Loucy (cell line): ENCODE data around the gene RFNG.

Experiments
- H2AFZ ChIP-seq: fragments of 200-600 bp; sonication (generic); 2 replicates; pipeline ENCODE4 v1.6.0; 2016; ENCODE audit warnings: antibody characterized with exemption, mild to moderate bottlenecking, low read length, moderate library complexity
- H3F3A ChIP-seq: fragments of 200-600 bp; 2 replicates; pipeline ENCODE4 v1.6.0; 2016; ENCODE audit warnings: antibody characterized with exemption, low read depth, mild to moderate bottlenecking
- H3K27me3 ChIP-seq: fragments of 200-600 bp; sonication (generic); 2 replicates; pipeline ENCODE4 v1.6.1; 2014; ENCODE audit warnings: low read length, mild to moderate bottlenecking; ENCODE audit not compliant: insufficient read depth, poor library complexity, severe bottlenecking
- H3K36me3 ChIP-seq: fragments of 200-600 bp; sonication (generic); 2 replicates; pipeline ENCODE4 v1.6.1; 2016; ENCODE audit warnings: low read length; ENCODE audit not compliant: insufficient read depth
- H3K4me1 ChIP-seq: fragments of 200-600 bp; sonication (generic); 2 replicates; pipeline ENCODE4 v1.5.1; 2014; ENCODE audit warnings: low read length, mild to moderate bottlenecking; ENCODE audit not compliant: insufficient read depth, poor library complexity, severe bottlenecking
- H3K4me2 ChIP-seq: fragments of 200-600 bp; sonication (generic); 2 replicates; pipeline ENCODE4 v1.6.0; 2014; ENCODE audit warnings: antibody characterized with exemption, low read length, low read depth, mild to moderate bottlenecking; ENCODE audit not compliant: poor library complexity, severe bottlenecking
- H3K4me3 ChIP-seq: fragments of 200-600 bp; sonication (generic); 2 replicates; pipeline ENCODE4 v1.5.1; 2014; ENCODE audit warnings: low read length, mild to moderate bottlenecking, mixed read lengths; ENCODE audit not compliant: poor library complexity, severe bottlenecking
- H3K79me2 ChIP-seq: fragments of 200-600 bp; sonication (generic); 2 replicates; pipeline ENCODE4 v1.6.1; 2014; ENCODE audit warnings: low read length; ENCODE audit not compliant: insufficient read depth
- H3K9ac ChIP-seq: fragments of 200-600 bp; sonication (generic); 2 replicates; pipeline ENCODE4 v1.6.0; 2014; ENCODE audit warnings: mild to moderate bottlenecking, low read depth, low read length, moderate library complexity; ENCODE audit not compliant: poor library complexity, severe bottlenecking
- H3K9me2 ChIP-seq: fragments of 200-600 bp; sonication (generic); replicated peaks from 2 replicates; pipeline ENCODE4 v1.6.1; 2016; ENCODE audit warnings: low read depth, low read length, mixed read lengths
- H3K9me3 ChIP-seq: fragments of 200-600 bp; sonication (generic); 2 replicates; pipeline ENCODE4 v1.6.1; 2014; ENCODE audit warnings: mild to moderate bottlenecking, antibody characterized with exemption, low read length, low read depth; ENCODE audit not compliant: insufficient read depth
- H4K20me1 ChIP-seq: fragments of 200-600 bp; sonication (generic); 2 replicates; pipeline ENCODE4 v1.6.0; 2014; ENCODE audit warnings: antibody characterized with exemption, low read length, mild to moderate bottlenecking; ENCODE audit not compliant: insufficient read depth, poor library complexity, severe bottlenecking
- EZH2phosphoT487 ChIP-seq: fragments of 200-600 bp; IDR thresholded peaks from 2 replicates; pipeline ENCODE4 v1.6.1; 2018; ENCODE audit warnings: antibody characterized with exemption, mild to moderate bottlenecking, moderate library complexity, borderline replicate concordance
- TF ChIP-seq, protein P1 (sequence below): fragments of 200-600 bp; sonication (generic); conservative IDR thresholded peaks from 2 replicates; pipeline ENCODE4 v1.5.1; 2014; ENCODE audit warnings: mild to moderate bottlenecking, antibody characterized with exemption, low read length

Gene RFNG

DNA sequence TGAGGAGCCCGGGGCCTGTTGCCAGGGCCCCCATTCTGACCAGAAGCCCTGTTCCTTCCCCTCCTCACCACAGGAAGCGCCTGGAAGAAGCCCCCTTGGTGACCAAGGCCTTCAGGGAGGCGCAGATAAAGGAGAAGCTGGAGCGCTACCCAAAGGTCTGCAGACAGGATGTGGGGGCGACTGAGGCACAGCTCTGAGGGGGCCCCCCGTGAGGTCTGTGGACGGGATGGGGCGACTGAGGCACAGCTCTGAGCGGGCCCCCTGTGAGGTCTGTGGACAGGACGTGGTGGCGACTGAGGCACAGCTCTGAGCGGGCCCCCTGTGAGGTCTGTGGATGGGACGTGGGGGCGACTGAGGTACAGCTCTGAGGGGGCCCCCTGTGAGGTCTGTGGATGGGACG lies 42.2 kb downstream of the RFNG start:
- no peaks in the 10 kb centered on the region for H3K9me3 ChIP-seq
- H3K4me3 ChIP-seq, result no peak overlapping the region
- no peaks in the 10 kb centered on the region for H3K4me1 ChIP-seq
- H3K79me2 ChIP-seq, result no peaks in the 10 kb centered on the region
- no peaks in the 10 kb centered on the region for H4K20me1 ChIP-seq
- H3K36me3 ChIP-seq, result no peaks in the 10 kb centered on the region
- H3K9me2 ChIP-seq, result no peaks in the 10 kb centered on the region
- no peak overlapping the region for H3K9ac ChIP-seq
- H3K4me2 ChIP-seq, result no peak overlapping the region
- H3F3A ChIP-seq, result no peaks in the 10 kb centered on the region
- H3K27me3 ChIP-seq, result no peaks in the 10 kb centered on the region
- no peak overlapping the region for H2AFZ ChIP-seq
- TF ChIP-seq EZH2phosphoT487, result no peak
- TF ChIP-seq, protein P1, sequence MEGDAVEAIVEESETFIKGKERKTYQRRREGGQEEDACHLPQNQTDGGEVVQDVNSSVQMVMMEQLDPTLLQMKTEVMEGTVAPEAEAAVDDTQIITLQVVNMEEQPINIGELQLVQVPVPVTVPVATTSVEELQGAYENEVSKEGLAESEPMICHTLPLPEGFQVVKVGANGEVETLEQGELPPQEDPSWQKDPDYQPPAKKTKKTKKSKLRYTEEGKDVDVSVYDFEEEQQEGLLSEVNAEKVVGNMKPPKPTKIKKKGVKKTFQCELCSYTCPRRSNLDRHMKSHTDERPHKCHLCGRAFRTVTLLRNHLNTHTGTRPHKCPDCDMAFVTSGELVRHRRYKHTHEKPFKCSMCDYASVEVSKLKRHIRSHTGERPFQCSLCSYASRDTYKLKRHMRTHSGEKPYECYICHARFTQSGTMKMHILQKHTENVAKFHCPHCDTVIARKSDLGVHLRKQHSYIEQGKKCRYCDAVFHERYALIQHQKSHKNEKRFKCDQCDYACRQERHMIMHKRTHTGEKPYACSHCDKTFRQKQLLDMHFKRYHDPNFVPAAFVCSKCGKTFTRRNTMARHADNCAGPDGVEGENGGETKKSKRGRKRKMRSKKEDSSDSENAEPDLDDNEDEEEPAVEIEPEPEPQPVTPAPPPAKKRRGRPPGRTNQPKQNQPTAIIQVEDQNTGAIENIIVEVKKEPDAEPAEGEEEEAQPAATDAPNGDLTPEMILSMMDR, result no peak

DNA sequence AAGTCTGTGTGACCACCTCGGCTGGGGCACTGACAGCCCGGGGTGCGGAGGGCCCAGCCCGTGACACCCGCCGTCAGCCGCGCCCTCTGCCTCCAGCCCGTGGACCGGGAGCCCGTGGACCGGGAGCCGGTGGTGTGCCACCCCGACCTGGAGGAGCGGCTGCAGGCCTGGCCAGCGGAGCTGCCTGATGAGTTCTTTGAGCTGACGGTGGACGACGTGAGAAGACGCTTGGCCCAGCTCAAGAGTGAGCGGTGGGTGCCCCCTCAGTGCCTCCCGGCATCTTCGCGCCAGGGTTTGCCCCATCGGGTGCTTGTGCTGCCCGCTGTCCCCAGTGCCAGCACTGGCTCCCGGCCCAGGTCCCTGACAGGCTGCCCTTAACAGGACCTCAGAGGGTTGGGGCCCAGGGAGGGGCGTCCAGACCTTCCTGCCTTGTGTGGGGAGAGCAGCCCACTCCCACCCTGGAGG lies 42.6 kb downstream of the RFNG start:
- no peak for TF ChIP-seq EZH2phosphoT487
- TF ChIP-seq, protein P1, result no peak
- Histone ChIP-seq H4K20me1 (no peaks in the 10 kb centered on the region), H3K4me1 (no peaks in the 10 kb centered on the region), H2AFZ (no peak overlapping the region), H3K79me2 (no peaks in the 10 kb centered on the region), H3K9ac (no peak overlapping the region), H3K36me3 (no peaks in the 10 kb centered on the region), H3K9me3 (no peaks in the 10 kb centered on the region), H3F3A (no peaks in the 10 kb centered on the region), H3K9me2 (no peaks in the 10 kb centered on the region), H3K4me3 (no peak overlapping the region), H3K4me2 (no peak overlapping the region), H3K27me3 (no peaks in the 10 kb centered on the region)

DNA sequence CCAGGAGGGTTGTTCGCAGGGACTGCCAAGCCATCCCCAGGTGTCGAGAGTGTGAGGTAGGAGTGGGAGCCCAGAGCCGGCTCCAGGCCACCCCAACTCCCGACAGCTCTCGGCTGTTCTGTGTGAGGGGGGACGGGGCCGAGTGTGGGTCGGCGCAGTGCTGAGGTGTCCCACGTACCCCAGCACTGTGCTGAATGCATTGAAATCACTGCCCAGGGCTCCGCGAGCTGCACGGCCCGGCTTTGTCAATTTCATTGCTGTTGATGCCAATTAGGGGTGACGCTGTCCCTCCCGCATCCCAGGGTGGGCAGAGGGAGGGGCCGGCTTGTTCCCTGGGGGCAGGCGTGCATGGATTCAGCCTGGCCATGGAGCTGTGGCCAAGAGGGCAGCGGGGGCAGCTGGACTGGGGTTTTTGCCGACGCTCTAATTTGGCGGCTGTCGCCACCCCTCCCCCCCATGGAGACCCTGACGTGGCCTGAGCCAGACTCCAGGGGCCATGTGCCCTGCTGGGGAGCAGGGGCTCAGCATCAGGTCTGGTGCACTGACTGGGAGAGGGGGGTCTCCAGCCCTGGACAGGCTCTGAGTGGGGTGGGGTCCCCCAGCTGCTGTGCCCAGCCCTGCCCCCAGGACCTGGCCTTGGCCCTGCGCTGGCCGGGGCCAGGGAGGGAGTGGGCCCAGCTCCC lies 43.2 kb downstream of the RFNG start:
- no peaks in the 10 kb centered on the region for H4K20me1 ChIP-seq
- no peak overlapping the region for H2AFZ ChIP-seq
- no peak for TF ChIP-seq EZH2phosphoT487
- TF ChIP-seq, protein P1, result no peak
- H3K9ac ChIP-seq, result no peak overlapping the region
- H3K4me3 ChIP-seq, result no peak overlapping the region
- H3K27me3 ChIP-seq, result no peaks in the 10 kb centered on the region
- no peaks in the 10 kb centered on the region for H3K9me2 ChIP-seq
- H3K4me2 ChIP-seq, result no peak overlapping the region
- H3F3A ChIP-seq, result no peaks in the 10 kb centered on the region
- H3K4me1 ChIP-seq, result no peaks in the 10 kb centered on the region
- H3K36me3 ChIP-seq, result no peaks in the 10 kb centered on the region
- H3K9me3 ChIP-seq, result no peaks in the 10 kb centered on the region
- no peaks in the 10 kb centered on the region for H3K79me2 ChIP-seq
